Measurements from ENCODE around the gene CASTOR1.

The CASTOR1 gene

GRCh38 chr22:30318799-30319419 lies 29.6 kb upstream of the CASTOR1 start:
- DNase-seq = no peak

DNA sequence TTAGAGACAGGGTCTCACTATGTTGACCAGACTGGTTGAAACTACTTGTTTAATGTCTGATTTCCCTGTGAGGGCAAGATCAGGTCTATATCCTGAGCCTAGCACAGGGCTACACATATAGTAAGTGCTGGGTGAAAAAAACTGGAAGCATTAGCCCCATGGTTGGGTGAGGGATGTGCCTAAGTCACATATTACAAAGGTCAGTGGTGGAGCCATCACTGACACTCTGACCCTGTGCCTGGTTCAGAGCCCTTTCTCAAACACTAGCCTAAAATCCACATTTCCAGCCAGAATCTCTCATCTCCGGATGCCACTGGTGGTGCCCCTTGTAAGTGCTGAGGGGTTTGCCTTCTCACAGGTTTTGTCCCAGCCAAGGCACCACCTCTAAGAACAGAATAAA lies 28.5 kb upstream of the CASTOR1 start:
- no peak for DNase-seq

DNA sequence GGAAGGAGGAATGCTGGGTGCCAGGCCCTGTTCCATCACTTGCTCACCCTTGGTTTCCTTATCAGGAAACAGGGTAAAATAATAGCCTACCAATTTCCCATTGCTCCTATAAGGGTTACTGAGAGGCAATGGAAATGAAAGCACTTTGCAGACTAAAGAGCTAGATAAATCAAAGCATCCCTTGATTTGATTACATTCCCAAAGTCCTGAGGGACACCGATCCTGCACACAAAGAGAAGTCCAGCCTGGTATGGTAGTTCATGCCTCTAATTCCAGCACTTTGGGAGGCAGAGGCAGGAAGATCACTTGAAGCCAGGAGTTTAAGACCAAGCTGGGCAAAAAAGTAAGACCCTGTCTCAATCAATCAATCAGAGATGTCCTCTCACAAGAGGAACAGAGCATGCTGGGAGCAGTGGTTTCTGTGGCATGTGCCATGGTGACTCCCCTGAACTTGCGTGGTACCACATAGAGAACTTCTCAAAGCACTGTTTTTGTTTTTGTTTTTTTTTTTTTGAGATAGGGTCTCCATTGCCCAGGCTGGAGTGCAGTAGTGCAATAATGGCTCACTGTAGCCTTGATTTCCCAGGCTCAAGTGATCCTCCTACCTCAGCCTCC lies 26.8 kb upstream of the CASTOR1 start:
- no peak for DNase-seq

GRCh38 chr22:30314915-30315314 lies 25.6 kb upstream of the CASTOR1 start:
- no peak for DNase-seq

GRCh38 chr22:30313527-30314363 lies 24.4 kb upstream of the CASTOR1 start:
- no peak for DNase-seq

GRCh38 chr22:30312053-30312452 lies 22.7 kb upstream of the CASTOR1 start:
- DNase-seq = no peak

- no peak for DNase-seq
Measured at GRCh38 chr22:30310881-30311771, 21.8 kb upstream of the CASTOR1 start.

- no peak for DNase-seq
Measured at GRCh38 chr22:30309951-30310741, 20.8 kb upstream of the CASTOR1 start.

DNA sequence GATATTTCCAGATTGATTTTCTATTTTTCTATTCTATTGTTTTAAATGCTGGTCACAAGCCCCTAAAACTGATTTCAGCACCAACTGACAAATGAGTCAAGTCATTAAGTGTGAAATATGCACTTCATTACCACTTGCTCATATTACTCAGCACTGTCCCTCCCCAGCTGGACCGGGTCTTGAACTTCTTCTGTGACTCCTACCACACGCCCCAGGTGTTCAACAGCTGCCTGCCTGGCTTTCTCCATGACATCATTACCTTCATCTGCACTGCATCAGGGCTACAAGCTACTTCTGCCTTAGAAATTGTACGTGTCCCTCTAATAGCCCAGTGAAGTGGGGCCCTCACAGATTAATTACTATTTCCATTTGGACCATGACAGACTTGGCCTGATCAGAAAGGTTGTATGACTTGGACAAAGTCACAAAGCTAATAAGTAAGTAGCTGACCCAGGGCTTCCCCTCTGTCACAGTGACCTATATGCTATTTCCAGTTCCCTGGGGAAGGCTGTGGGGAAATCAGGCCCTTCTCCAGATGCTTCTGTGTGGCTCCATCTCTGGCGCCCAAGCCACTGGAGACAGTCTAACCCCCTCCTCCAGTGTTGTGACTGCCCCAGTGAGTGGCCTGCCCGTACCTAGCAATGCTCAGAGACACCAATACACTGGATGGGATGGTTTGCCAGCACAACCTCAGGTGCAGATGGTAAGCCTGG lies 19.4 kb upstream of the CASTOR1 start:
- DNase-seq = no peak

DNA sequence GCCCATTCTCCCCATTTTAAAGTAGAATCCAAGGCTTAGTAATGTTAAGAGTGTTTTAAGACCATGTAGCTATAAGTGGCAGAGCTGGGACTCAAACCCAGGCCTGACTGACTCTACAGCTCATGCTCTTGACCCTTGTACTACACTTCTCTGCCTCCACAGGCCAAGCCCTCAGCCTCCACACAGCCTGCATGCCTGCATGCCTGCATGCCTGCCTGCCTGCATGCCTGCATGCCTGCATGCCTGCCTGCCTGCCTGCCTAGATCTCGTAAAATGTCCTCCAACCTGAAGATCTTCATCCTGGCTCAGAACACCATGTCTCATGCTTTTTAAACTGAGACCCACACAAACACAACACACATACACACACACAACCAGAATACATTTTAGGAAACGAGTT lies 18.8 kb upstream of the CASTOR1 start:
- no peak for DNase-seq

- no peak for DNase-seq
Measured at GRCh38 chr22:30307041-30307574, 17.8 kb upstream of the CASTOR1 start.

DNA sequence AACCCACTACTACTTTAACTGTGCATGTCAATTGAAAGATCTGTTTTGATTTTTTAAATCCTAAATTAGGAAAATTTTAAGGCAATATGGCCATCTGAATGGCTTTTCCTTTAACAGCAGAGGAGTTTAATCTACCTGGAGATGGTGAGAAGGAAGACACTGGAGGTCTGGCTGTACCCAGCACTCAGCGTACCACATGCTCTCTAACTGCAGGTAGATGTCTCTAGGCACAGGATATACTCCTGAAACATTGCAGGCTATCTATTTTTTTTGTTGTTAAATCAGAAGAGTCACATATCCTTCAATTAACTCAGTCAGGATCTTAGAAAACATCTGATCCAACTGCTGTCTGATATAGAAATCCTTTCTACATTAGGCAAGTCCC lies 17.3 kb upstream of the CASTOR1 start:
- no peak for DNase-seq

- DNase-seq = no peak
Measured at GRCh38 chr22:30305906-30306626, 16.8 kb upstream of the CASTOR1 start.

GRCh38 chr22:30305519-30305905 lies 16.2 kb upstream of the CASTOR1 start:
- DNase-seq = no peak

GRCh38 chr22:30304495-30305244 lies 15.4 kb upstream of the CASTOR1 start:
- DNase-seq = no peak

DNA sequence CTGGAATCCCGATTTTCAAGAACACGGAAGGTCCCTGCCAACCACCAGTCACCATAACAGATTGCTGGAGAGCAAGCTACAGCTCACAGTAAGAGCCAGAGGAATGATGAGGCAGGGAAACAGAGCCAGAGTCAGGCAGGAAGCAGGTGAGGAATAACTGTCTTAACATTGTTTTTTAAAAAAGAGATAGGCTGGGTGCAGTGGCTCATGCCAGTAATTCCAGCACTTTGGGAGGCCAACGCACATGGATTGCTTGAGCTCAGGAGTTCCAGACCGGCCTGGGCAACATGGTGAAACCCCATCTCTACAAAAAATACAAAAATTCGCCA lies 13.5 kb upstream of the CASTOR1 start:
- no peak for DNase-seq

- DNase-seq = no peak
Measured at GRCh38 chr22:30301995-30302809, 12.9 kb upstream of the CASTOR1 start.

GRCh38 chr22:30299322-30299721 lies 10.0 kb upstream of the CASTOR1 start:
- no peak for DNase-seq
